Neural progenitor cell (in vitro differentiated cells): ENCODE data around the gene ABCG8.

Source experiments
- EZH2 ChIP-seq: fragments of 200-600 bp; sonication (generic); IDR thresholded peaks from 2 replicates; pipeline ENCODE4 v1.6.1; 2017; ENCODE audit warnings: antibody characterized with exemption, mild to moderate bottlenecking, moderate library complexity
- TF ChIP-seq, protein P1 (sequence below): fragments of 200-600 bp; sonication (generic); IDR thresholded peaks from 2 replicates; pipeline ENCODE4 v1.5.1; 2017; ENCODE audit warnings: antibody characterized with exemption, mild to moderate bottlenecking

DNA sequence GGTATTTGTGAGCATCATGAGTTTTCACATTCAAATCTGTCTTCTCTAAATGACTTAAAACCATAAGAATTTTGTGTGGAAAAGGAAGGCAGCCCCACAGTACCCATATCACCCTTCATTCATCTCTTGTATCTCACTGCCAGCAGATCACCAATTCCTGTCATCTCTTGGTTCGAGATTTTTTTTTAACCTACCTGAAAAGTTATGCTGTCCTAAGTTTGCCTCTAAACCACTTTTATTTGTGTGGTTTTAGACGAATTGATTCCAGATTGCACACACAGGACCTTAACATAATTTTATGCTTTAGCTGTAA is 32.1 kb upstream of the ABCG8 start:
- TF ChIP-seq, protein P1, sequence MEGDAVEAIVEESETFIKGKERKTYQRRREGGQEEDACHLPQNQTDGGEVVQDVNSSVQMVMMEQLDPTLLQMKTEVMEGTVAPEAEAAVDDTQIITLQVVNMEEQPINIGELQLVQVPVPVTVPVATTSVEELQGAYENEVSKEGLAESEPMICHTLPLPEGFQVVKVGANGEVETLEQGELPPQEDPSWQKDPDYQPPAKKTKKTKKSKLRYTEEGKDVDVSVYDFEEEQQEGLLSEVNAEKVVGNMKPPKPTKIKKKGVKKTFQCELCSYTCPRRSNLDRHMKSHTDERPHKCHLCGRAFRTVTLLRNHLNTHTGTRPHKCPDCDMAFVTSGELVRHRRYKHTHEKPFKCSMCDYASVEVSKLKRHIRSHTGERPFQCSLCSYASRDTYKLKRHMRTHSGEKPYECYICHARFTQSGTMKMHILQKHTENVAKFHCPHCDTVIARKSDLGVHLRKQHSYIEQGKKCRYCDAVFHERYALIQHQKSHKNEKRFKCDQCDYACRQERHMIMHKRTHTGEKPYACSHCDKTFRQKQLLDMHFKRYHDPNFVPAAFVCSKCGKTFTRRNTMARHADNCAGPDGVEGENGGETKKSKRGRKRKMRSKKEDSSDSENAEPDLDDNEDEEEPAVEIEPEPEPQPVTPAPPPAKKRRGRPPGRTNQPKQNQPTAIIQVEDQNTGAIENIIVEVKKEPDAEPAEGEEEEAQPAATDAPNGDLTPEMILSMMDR: no peak
- TF ChIP-seq EZH2: no peak
